ENCODE measurements around the gene CMIP.
"Not testable (repeated sequence)": the region's sequence is repeated elsewhere in the genome, so short reads cannot be mapped to it uniquely, and the experiment has no call there.

Gene CMIP

DNA sequence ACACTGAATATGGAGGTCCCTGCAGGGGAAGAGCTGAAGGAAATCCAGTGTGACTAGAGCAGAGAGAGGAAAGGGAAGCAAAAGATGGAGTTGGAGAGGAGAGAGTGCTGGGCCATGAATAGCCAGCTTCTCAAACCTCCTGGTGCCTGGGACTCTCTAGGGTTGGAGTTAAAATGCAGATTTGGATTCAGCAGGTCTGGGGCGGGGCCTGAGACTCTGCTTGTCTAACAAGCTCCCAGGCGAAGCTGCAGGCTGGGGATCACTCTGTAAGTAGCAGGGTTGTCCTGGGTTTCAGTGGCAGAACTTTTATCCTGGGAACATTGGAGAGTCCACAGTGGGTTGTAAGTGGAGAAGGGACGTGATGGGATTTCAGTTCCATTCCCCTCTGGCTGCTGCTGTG, 231.1 kb downstream of the CMIP start:
- no peak for DNase-seq

DNA sequence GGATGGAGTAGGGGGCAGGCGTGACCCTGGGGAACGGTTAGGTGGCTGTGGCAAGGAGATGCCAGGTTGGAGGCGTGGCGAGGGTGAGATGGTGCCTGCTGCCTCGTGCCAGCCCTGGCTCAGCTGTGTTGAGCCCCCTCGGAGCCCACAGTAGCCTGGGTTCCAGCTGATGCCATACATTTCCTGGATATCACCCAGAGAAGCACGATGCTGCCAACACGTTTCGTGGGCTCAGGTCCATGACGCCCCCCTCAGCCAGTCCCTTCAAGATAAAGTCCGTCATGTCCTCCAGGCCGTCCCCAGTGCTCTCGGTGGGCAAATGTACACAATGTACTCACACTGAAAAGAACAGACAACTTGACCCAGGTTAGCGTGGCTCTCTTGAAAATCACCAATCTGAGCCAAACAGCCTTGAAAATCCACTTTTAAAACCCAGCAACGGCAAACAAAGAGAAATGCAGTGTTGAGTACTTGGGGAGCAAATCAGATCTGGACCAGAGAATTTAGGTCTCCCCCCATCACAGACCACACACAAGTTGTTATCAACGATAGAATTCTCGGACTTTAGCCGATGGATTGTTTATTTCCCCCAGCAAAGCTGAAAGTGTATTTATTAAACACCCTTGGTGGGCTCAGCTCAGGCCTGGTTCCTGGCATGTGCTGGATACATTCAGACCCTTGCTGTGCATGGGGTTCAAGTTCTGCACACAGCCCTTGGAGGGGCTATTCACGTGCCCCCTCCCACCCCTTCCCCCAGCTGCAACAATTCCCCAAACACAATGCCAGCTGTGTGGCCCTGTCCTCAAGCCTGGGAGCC, 231.7 kb downstream of the CMIP start:
- no peak for DNase-seq

- DNase-seq = no peak
These were observed 232.5 kb downstream of the CMIP start for GRCh38 chr16:81676883-81677737.

- DNase-seq = no peak
These were observed 233.9 kb downstream of the CMIP start for GRCh38 chr16:81678326-81679095.

DNA sequence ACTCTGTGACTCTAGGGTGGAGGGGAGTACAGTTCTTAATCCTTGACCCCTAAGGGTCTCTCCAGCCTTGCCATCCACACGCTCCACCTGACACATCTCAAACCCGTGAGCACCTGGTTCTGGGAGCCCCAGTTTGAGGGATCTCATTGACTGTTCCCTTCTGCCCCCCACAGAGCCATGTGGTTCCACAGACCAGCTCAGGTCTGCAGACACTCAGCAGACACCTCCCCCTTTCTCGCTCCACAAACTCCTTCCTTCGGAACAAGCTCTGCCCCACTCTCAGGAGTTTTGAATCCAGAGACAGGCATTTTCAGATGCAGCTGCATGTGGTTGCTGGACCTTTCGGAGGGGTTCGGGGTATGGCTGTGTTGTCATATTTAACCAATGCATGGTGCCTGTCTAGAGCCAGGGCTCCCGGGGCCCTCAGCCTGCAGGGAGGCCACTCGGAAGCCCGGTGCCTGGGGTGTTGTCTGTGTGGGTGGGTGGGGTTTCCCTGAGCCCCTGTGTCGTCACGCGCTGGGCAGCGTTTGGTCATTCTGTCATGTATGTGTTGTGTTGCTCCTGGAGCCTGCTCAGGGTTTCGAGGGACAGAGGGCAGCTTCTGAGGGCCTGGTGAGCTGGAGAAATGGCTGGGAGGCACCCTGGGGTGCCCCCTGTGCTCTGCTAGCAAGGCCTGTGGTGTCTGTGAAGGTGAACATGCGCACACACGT, 235.3 kb downstream of the CMIP start:
- no peak for DNase-seq

- no peak for DNase-seq
These were observed 236.1 kb downstream of the CMIP start for GRCh38 chr16:81680444-81681275.

DNA sequence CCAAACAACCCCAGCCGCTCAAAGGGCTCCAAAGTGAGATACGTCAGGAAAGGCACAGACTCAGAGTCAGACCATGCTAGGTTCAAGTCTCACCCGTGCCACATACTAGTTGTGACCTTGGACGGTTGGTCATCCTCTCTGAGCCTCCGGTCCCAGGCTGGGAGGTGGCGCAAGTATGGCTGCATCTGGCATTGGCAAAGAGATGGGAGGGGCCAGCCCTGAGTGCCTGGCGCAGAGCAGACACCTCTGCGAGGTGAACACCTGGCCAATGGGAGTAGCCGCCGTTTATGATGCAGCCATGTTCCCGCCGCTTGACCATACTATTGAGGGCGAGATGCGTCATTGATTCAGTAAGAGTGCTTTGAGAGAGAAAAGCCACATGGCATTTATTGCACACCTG, 236.7 kb downstream of the CMIP start:
- DNase-seq = no peak

DNA sequence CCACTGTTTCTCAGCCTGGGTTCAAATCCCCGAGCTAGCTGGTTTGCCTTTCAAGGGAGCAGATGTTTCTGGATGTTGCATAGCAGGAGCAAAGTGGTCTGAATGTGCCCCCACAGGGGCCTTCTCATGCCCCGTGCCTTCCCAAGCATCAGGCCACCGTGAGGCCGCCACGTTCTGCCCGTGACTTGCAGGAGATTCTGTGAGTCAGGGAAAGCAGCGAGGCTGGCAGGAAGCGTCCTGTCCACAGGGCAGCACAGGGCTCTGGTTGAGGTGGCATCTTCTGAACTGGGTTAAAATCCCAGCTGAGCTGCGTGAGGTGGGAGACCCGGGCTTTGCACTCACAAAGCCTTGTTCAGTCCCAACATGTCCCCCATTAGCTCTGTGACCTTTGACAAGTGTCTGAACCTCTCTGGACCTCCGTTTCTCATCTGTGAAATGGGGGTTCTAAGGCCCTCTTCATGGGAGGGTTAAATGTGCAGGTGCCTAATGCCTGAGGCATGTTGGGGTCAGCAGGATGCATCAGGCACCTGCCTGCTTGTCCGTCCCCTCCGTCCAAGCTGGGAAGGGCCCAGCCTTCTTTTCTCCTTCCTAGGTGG, 239.7 kb downstream of the CMIP start:
- no peak for DNase-seq

- DNase-seq = no peak
These were observed 240.3 kb downstream of the CMIP start for GRCh38 chr16:81684901-81685300.

- no peak for DNase-seq
These were observed 242.0 kb downstream of the CMIP start for GRCh38 chr16:81686391-81687130.

DNA sequence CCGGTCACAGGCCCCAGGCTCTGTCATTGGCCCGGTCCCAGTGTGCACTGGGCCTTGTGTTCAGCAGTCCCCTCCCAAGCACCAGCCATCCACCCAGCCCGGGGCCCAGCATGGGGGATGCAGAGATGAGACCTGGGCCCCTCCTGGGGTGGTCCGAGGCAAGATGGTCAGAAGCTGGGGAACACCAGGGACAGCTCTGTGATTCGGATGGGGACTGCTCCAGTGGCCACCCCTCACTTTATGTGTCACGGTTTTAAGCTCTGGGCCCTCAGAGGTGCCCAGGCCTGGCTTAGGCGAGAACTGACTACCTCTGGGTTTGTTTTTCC, 242.5 kb downstream of the CMIP start:
- DNase-seq = no peak

- no peak for DNase-seq
These were observed 243.6 kb downstream of the CMIP start for GRCh38 chr16:81688182-81688581.

DNA sequence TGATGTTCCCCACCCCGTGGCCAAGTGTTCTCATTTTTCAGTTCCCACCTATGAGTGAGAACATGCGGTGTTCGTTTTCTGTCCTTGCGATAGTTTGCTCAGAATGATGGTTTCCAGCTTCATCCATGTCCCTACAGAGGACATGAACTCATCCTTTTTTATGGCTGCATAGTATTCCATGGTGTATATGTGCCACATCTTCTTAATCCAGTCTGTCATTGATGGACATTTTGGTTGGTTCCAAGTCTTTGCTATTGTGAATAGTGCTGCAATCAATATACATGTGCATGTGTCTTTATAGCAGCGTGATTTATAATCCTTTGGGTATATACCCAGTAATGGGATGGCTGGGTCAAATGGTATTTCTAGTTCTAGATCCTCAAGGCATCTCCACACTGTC, 244.2 kb downstream of the CMIP start:
- DNase-seq = not testable (repeated sequence)

- no peak for DNase-seq
These were observed 247.4 kb downstream of the CMIP start for GRCh38 chr16:81692021-81692420.

DNA sequence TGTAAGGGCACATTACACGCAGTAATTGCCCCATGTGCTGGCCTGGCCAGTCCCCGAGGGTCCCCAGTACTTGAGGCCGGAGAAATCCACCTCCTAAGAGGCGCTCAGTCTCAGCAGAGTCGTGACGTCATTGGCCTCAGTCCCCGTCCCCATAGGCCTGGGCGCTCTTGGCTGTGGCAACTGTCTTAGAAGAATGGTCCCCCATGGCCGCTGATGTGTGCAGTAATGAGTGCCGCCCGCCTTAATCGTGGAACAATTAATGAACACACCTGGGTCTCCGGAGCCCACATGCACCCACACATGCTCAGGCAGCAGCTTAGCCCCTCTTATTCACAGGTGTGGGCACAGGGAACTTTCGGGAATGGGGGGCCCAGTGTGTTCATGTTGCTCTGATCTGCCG, 248.0 kb downstream of the CMIP start:
- DNase-seq = no peak

GRCh38 chr16:81693041-81693743, 248.6 kb downstream of the CMIP start:
- DNase-seq = no peak

GRCh38 chr16:81693744-81694303, 249.2 kb downstream of the CMIP start:
- no peak for DNase-seq

GRCh38 chr16:81694494-81695280, 250.1 kb downstream of the CMIP start:
- no peak for DNase-seq
